NCI-H460 (cell line): Measurements from ENCODE around the gene PTPN5. TPM values are rescaled to one million over a fixed set of nuclear protein-coding genes. Genes with fewer than 3 reads are reported as not detected.
"Not testable (repeated sequence)": the region's sequence is repeated elsewhere in the genome, so short reads cannot be mapped to it uniquely, and the experiment has no call there.

Experiments
- DNase-seq: peaks from one replicate; pipeline ENCODE4 v3.0.0-alpha.2; 2016; ENCODE audit warnings: low read depth; ENCODE audit errors: extremely low read depth
- polyA plus RNA-seq: library from polyadenylated mRNA; depleted of rRNA; stranded (reverse); fragments of >200 nt; gene quantifications from 2 replicates; pipeline ENCODE4 v1.2.3, GENCODE V29; 2014; cell fraction: nucleus; rRNA removed
- total RNA-seq: library from RNA; depleted of rRNA; stranded (reverse); fragments of >200 nt; shearing (Covaris generic); gene quantifications from 2 replicates; pipeline ENCODE4 v1.2.3, GENCODE V29; 2014; rRNA removed

The PTPN5 gene
- not detected in 2 replicates for total RNA-seq
- not detected in 2 replicates for polyA plus RNA-seq

DNA sequence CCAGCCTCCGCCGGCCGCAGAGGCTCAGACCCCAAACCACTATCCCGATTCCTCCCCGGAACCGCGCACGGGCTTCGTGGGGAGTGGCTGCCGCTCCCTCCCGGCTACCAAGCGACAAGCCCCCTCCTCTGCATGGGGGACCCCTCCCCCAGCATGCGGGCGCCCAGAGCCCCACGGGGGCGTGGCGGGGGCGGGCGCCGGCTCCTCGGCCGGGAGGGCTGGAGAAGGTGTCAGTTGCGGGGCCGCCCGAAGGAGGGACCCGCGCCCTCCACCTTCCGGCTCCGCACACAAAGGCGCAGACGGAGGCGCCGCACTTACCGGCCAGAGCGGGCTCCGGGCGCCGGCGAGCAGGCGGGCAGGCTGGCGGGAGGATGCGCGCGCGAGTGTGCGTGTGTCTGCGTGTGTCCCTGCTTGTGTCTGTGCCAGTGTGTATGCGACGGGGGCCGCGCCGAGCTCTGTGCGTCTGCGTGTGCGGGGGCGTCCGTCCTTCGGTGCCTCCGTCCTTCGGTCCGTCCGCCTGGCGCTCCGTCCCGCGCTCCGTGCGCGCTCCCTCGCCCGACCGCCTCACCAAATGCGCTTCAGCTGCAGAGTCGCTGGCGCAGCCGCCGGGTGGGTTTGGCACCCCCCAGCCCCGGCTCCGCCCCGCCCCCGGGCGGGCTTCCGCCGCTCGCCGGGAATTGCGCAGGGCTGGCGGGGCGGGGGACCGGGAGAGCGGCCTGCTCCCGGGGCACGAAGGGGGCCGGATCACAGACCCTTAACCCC is at the start of gene PTPN5:
Gene PTPN5, minus strand, starts transcription at position 592 of the 762 bp plus-strand sequence. CDS start 19,840 bp downstream, outside the sequence.
- DNase-seq: no peak

GRCh38 chr11:18836417-18836816 is 44.8 kb upstream of the PTPN5 start:
- DNase-seq: no peak

GRCh38 chr11:18834754-18835466 is 43.3 kb upstream of the PTPN5 start:
- DNase-seq: no peak

DNA sequence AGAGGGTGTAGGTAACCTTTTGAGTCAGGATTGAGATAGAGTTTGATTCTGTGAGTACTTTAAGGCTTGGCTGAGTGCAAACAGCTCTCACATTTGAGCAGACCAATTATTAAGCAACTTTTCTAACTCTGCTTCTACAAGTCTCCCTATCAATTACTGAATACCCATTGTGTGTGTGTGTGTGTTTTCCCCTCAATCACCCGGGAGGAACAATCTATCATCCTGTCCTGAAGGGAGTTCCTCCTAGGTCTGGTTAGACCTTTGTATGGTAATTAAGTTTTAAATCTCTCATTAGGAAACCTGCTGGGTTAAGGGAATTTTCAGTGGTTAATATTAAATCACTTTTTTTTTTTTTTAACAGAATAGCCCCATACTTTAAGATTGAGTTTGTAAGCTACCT is 28.6 kb upstream of the PTPN5 start:
- not testable (repeated sequence) for DNase-seq

DNA sequence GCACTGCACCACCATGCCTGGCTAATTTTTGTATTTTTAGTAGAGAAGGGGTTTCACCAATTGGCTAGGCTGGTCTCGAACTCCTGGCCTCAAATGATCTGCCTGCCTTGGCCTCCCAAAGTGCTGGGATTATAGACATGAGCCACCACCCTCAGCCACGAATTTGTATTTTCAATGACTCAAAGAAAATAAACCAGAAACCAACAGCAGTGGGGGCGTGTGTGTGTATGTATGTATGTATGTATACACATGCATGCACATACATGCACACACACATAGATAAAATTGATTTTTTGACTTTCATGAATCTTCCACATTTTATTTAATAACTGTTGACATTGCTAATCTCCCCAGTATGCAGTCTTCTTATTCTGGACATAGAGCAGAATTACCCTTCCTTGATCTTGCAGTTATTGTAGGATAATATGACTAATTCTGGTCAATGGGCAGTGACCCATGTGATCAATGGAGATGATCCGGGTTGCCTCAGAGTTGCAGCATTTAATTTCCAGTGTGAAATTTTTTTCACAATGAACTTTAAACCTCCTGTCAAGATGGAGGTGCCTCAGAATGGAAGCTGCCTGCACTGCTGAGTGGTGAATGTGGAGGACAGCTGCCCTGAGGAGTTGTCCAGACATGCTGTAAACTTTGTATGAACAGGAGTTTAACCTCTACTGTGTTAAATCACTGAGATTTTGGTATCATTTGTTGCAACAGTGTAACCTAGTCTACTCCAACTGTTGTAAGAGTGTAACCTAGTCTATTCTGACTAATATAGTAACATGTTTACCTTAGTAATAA is 12.8 kb upstream of the PTPN5 start:
- no peak for DNase-seq

- DNase-seq: peak; percentile 41
These were observed 11.0 kb upstream of the PTPN5 start for GRCh38 chr11:18802381-18803257.

DNA sequence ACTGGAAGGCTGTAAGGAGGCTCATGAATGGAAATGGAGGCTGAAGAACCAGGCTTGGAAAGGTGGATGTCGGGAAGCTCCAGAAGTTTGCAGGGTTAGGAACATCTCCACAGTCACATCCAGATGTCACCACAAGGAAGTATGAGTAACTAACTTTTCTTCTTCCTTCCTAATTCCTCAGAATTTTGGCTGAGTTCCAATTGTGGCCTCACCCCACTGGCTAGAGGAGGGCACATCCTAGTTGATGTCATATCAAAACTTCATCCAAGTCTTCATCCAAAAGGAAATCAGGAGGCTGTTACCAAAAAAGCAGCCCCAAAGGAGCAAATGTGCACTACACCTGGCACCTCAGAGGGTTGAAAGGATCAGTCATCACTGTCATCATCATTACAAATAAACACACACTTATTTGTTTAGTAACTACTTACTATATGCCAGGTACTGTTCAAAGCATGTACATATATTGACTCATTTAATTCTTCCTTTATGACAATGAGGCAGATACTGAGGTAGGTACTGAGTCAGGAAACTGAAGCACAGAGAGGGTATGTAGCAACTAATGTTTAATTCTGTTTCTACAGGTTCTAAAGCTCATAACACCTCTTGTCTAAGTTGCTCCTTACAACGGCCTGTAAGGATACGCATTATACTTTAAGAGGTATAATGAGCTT is 7.3 kb upstream of the PTPN5 start:
- no peak for DNase-seq

GRCh38 chr11:18794956-18795355 is 3.4 kb upstream of the PTPN5 start:
- no peak for DNase-seq

GRCh38 chr11:18792827-18793226 is 1.2 kb upstream of the PTPN5 start:
- DNase-seq: no peak

GRCh38 chr11:18791969-18792628 is 501 bp upstream of the PTPN5 start:
- DNase-seq: no peak

- DNase-seq: no peak
These were observed 753 bp downstream of the PTPN5 start for GRCh38 chr11:18790883-18791206.

GRCh38 chr11:18789942-18790341 is 1.7 kb downstream of the PTPN5 start:
- DNase-seq: no peak

GRCh38 chr11:18785411-18785810 is 6.2 kb downstream of the PTPN5 start:
- DNase-seq: no peak

GRCh38 chr11:18780896-18781295 is 10.7 kb downstream of the PTPN5 start:
- no peak for DNase-seq

DNA sequence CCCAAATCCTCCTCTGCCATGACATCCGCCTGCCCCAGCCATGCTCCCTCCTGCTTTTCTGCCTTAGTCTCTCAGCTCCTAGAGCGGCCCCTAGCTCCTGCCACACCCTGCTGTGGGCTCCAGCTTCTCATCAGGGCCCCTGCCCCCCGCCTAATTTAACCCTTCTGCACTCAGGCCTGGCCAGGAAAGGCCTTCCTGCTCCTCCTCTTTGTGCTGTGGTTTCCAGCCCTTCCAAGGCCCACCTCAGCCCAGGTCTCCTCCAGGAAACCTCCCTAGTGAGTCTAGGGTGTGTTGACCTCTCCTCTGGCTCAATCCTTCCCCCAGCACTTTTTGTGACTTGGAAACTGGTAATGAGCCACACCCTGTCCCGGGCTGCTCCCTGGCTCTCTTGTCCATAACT is 11.3 kb downstream of the PTPN5 start:
- no peak for DNase-seq

GRCh38 chr11:18778468-18778867 is 13.1 kb downstream of the PTPN5 start:
- no peak for DNase-seq

DNA sequence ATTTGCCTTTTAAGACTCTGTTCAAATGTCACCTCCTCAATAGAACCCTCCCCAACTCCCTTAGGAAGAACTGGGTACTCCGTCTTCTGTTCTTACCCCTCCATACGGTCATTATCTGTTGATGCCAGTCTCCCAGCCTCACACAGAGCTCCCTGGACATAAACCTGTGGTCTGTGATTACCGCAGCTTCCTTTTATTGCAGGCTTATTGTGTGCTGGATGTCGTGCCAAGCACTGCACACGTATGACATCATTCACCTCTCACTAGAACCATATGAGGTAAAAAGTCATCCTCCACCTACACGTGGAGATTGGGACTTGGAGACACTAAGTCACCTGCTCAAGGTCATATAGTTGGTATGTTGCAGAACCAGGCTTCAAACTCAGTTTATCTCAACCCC is 15.3 kb downstream of the PTPN5 start:
- no peak for DNase-seq

DNA sequence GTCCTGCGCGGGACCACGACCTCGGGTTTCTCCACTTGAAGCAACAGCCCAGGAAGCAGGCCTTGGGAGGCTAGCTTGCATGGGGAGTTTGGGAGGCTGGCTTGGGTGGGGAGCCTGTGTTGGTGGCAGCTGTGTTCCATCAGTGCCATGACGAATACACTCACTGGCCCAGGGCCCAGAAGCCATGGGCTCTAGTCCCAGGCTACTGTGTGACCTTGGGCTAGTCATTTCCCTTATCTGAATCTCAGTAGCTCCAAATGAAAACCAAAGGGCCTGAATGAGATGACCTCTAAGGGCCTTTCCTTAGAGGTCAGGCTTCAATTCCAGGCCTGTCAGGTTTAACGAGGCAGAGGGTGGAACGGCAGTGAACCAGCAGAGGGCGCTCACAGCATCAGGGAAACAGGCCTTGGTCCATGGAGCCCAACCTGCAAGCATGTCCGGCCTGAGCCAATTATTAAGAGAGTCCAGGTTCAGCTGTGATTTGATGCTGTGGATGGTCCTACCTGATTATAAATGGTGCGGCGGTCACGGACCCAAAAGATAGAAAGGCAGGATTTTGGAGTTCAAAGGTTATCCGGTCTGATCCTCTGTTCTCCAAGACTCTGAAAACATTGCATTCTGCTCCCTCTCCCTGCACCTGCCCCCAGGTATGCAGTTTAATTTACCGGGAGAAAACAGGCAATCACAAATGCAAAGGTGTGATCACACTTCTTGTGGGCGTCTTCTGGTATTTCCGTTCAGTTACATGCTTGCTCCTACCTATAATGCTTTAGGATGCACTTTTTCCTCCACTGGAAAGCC is 15.9 kb downstream of the PTPN5 start:
- peak; percentile 52 for DNase-seq
